NCI-H187 (cell line): Measurements from ENCODE around the gene CD59.

Source experiments
- DNase-seq, 2 experiments: peaks; one replicate each; lab custom pipeline; 2025; lab: John Stamatoyannopoulos, UW

The CD59 gene

GRCh38 chr11:33736148-33736812, at the start of gene CD59:
TSS of gene CD59 (minus strand) at chr11:33736423. CDS start at chr11:33722445, 13,978 bp downstream.
- peak; percentile 58 to 82 for DNase-seq

GRCh38 chr11:33785609-33786008, 49.4 kb upstream of the CD59 start:
- DNase-seq = no peak

GRCh38 chr11:33779849-33780528, 43.8 kb upstream of the CD59 start:
- DNase-seq = no peak

- peak in 1 of 2 experiments; percentile 28 for DNase-seq
Observed at GRCh38 chr11:33778675-33779074, 42.5 kb upstream of the CD59 start.

GRCh38 chr11:33777906-33778305, 41.7 kb upstream of the CD59 start:
- DNase-seq = no peak

- DNase-seq = no peak
Observed at GRCh38 chr11:33775832-33776470, 39.7 kb upstream of the CD59 start.

- DNase-seq = no peak
Observed at GRCh38 chr11:33775467-33775807, 39.2 kb upstream of the CD59 start.

- peak in 1 of 2 experiments; percentile 39 for DNase-seq
Observed at GRCh38 chr11:33774736-33775466, 38.7 kb upstream of the CD59 start.

- DNase-seq = peak; percentile 57 to 88
Observed at GRCh38 chr11:33773987-33774735, 37.9 kb upstream of the CD59 start, which contains the start of gene FBXO3. TSS of gene FBXO3 (minus strand) at chr11:33774520. CDS start at chr11:33774497, 23 bp downstream.

GRCh38 chr11:33773404-33773986, 37.3 kb upstream of the CD59 start:
- no peak for DNase-seq

GRCh38 chr11:33772870-33773269, 36.6 kb upstream of the CD59 start:
- DNase-seq = no peak

- no peak for DNase-seq
Observed at GRCh38 chr11:33772300-33772699, 36.1 kb upstream of the CD59 start.

GRCh38 chr11:33770236-33770635, 34.0 kb upstream of the CD59 start:
- no peak for DNase-seq

- DNase-seq = no peak
Observed at GRCh38 chr11:33769542-33769941, 33.3 kb upstream of the CD59 start.

GRCh38 chr11:33767624-33768023, 31.4 kb upstream of the CD59 start:
- DNase-seq = no peak

- no peak for DNase-seq
Observed at GRCh38 chr11:33766085-33766484, 29.9 kb upstream of the CD59 start.

- no peak for DNase-seq
Observed at GRCh38 chr11:33761471-33761870, 25.2 kb upstream of the CD59 start.

- no peak for DNase-seq
Observed at GRCh38 chr11:33753304-33753967, 17.2 kb upstream of the CD59 start.

GRCh38 chr11:33751878-33752277, 15.7 kb upstream of the CD59 start:
- no peak for DNase-seq

- DNase-seq = no peak
Observed at GRCh38 chr11:33747979-33748378, 11.8 kb upstream of the CD59 start.

- no peak for DNase-seq
Observed at GRCh38 chr11:33743291-33743690, 7.1 kb upstream of the CD59 start.
